HepG2 (cell line): ENCODE data around the gene WBP2NL. TPM values are rescaled to one million over a fixed set of nuclear protein-coding genes. Genes with fewer than 3 reads are reported as not detected.

Experiments used
- ATAC-seq: fragments of 200-7000 bp; cut with Tn5 transposase; 3 replicates; pipeline ENCODE4 v1.9.1; 2020; ENCODE audit warnings: mild to moderate bottlenecking, moderate library complexity
- BruUV-seq: library from RNA; stranded (reverse); fragments of 400-500 nt; replicated peaks from 2 replicates; lab custom pipeline; 2021; lab: Mats Ljungman, UMichigan
- CTCF ChIA-PET: fragments of 300-600 bp; formaldehyde crosslinking; extraction: SDS; loops from one replicate; lab custom pipeline; 2021; ENCODE audit warnings: low total read pairs, inconsistent platforms, low intra/inter-chr PET ratio; lab: Yijun Ruan, JAX
- POLR2A ChIA-PET: fragments of 350-600 bp; sonication (Branson Sonifier 250); formaldehyde crosslinking; loops from one replicate; lab custom pipeline; 2020; ENCODE audit warnings: antibody characterized with exemption, inconsistent platforms; lab: Yijun Ruan, JAX
- DNase-seq: peaks from one replicate; pipeline ENCODE4 v3.0.0-alpha.2; 2015; ENCODE audit warnings: low spot score
- FAIRE-seq: peaks from 3 replicates; lab custom pipeline; 2011; peaks lifted over from hg19 to GRCh38; lab: Jason Lieb, UNC
- H2AFZ ChIP-seq: one replicate; pipeline ENCODE4 v1.6.1; 2011; ENCODE audit warnings: low read length, inconsistent platforms
- H3K27ac ChIP-seq: fragments of 300-600 bp; 3 replicates; pipeline ENCODE4 v1.8.0; 2011; ENCODE audit warnings: mixed run types, mild to moderate bottlenecking, mixed read lengths, low read length, inconsistent platforms; ENCODE audit not compliant: insufficient read depth; ENCODE audit errors: extremely low read length
- H3K27me3 ChIP-seq, 2 experiments: fragments of 200-600 bp in 1 of 2; 2 replicates in 1 of 2; 3 replicates in 1 of 2; pipeline versions ENCODE4 v1.6.0 to v1.8.0; 2011; ENCODE audit warnings: low read length in 2 of 2, mild to moderate bottlenecking in 2 of 2, moderate library complexity in 2 of 2, inconsistent platforms in 1 of 2; ENCODE audit not compliant: insufficient read depth in 2 of 2, control insufficient read depth in 1 of 2
- H3K36me3 ChIP-seq, 2 experiments: fragments of 200-600 bp in 1 of 2; replicated peaks in 1 of 2; 2 replicates in 1 of 2; 3 replicates in 1 of 2; pipeline versions ENCODE4 v1.5.1 to v1.8.0; 2011; ENCODE audit warnings: low read length in 2 of 2, inconsistent platforms in 1 of 2; ENCODE audit not compliant: insufficient read depth in 2 of 2, control insufficient read depth in 1 of 2
- H3K4me1 ChIP-seq: 2 replicates; pipeline ENCODE4 v1.5.1; 2012; ENCODE audit warnings: low read length, inconsistent platforms; ENCODE audit not compliant: insufficient read depth
- H3K4me2 ChIP-seq: 2 replicates; pipeline ENCODE4 v1.6.0; 2011; ENCODE audit warnings: low read depth, low read length, inconsistent platforms
- H3K4me3 ChIP-seq, 3 experiments: fragments of 200-600 bp in 1 of 3; sonication (generic), shearing (Covaris generic) in 1 of 3; replicated peaks in 1 of 3; 2 replicates each; pipeline ENCODE4 v1.5.1; 2011 to 2016; ENCODE audit warnings: low read length in 3 of 3, inconsistent platforms in 2 of 3, low read depth in 2 of 3, mild to moderate bottlenecking in 2 of 3, control low read depth in 1 of 3, mixed read lengths in 1 of 3; ENCODE audit not compliant: insufficient read depth in 1 of 3
- H3K79me2 ChIP-seq: one replicate; pipeline ENCODE4 v1.6.1; 2011; ENCODE audit warnings: low read length, inconsistent platforms; ENCODE audit not compliant: insufficient read depth
- H3K9ac ChIP-seq: 2 replicates; pipeline ENCODE4 v1.6.0; 2011; ENCODE audit warnings: mild to moderate bottlenecking, low read depth, low read length, inconsistent platforms; ENCODE audit not compliant: insufficient read depth
- H3K9me3 ChIP-seq: 2 replicates; pipeline ENCODE4 v1.5.1; 2012; ENCODE audit warnings: mild to moderate bottlenecking, low read length
- H4K20me1 ChIP-seq: 2 replicates; pipeline ENCODE4 v1.6.0; 2011; ENCODE audit warnings: inconsistent platforms, mild to moderate bottlenecking, low read length, moderate library complexity; ENCODE audit not compliant: insufficient read depth
- FOXA1 ChIP-seq, 2 experiments: fragments of 450-650 bp in 1 of 2; sonication (generic) in 1 of 2; formaldehyde crosslinking in 1 of 2; IDR thresholded peaks; 2 replicates each; pipeline versions ENCODE4 v1.4.0 to v1.6.1; 2016 to 2020; ENCODE audit warnings: missing genetic modification reagents in 1 of 2
- FOXA3 ChIP-seq: IDR thresholded peaks from 2 replicates; pipeline ENCODE4 v1.6.1; 2016; ENCODE audit warnings: missing genetic modification reagents, missing compliant biosample characterization
- HMGA1 ChIP-seq: sonication (generic); formaldehyde crosslinking; conservative IDR thresholded peaks from 2 replicates; pipeline ENCODE4 v1.4.0; 2020; ENCODE audit warnings: missing genetic modification reagents
- HNRNPK ChIP-seq: fragments of 200-400 bp; formaldehyde crosslinking; IDR thresholded peaks from 2 replicates; pipeline ENCODE4 v1.6.1; 2018; ENCODE audit warnings: low read length, low read depth, moderate library complexity, mild to moderate bottlenecking; ENCODE audit not compliant: poor library complexity, severe bottlenecking
- KMT2B ChIP-seq: IDR thresholded peaks from 2 replicates; pipeline ENCODE4 v1.6.1; 2016; ENCODE audit warnings: missing genetic modification reagents, missing compliant biosample characterization
- SIN3B ChIP-seq: fragments of 150-350 bp; IDR thresholded peaks from 2 replicates; pipeline ENCODE4 v1.6.1; 2014; ENCODE audit warnings: low read length
- SMYD3 ChIP-seq: sonication (generic); formaldehyde crosslinking; IDR thresholded peaks from 2 replicates; pipeline ENCODE4 v1.8.1; 2023; ENCODE audit warnings: mild to moderate bottlenecking, missing genetic modification reagents
- ZNF724P ChIP-seq: sonication (generic); formaldehyde crosslinking; IDR thresholded peaks from 2 replicates; pipeline ENCODE4 v1.8.0; 2022; ENCODE audit warnings: missing genetic modification reagents, borderline replicate concordance
- WGBS: methylation state at CpG from one replicate; pipeline ENCODE4 v1.1.6; 2017; ENCODE audit warnings: low lambda C conversion rate; 5-methylcytosine and 5-hydroxymethylcytosine counted together
- in situ Hi-C: cut with HindIII; loops from 2 replicates; pipeline ENCODE4 v1.10.0; 2017; ENCODE audit warnings: low pct_unique_long_range_greater_than_20kb; ENCODE audit not compliant: extremely low pct_ligation_motif_present
- intact Hi-C: fragments of 100-400 bp; cut with micrococcal nuclease; formaldehyde crosslinking; loops from one replicate; pipeline ENCODE4 v1.10.0; 2022; ENCODE audit not compliant: unreplicated experiment
- polyA plus RNA-seq, 8 experiments: library from polyadenylated mRNA; depleted of rRNA in 3 of 8; stranded (reverse) in 7 of 8; unstranded in 1 of 8; fragments of >200 nt; fragmentation: Illumina TruSeq in 4 of 8; extraction: Trizol in 4 of 8; gene quantifications; 2 replicates each; pipeline versions ENCODE4 v1.2.1 to v1.2.3, GENCODE V29; 2011 to 2016; ENCODE audit warnings: low read depth in 4 of 8, missing spikeins in 1 of 8, mixed read lengths in 1 of 8; ENCODE audit not compliant: insufficient read depth in 1 of 8
- total RNA-seq, 5 experiments: library from RNA; depleted of rRNA; stranded (reverse); fragments of >200 nt; fragmentation: Illumina TruSeq; extraction: Trizol; gene quantifications; 2 replicates each; pipeline ENCODE4 v1.2.3, GENCODE V29; 2016; ENCODE audit warnings: low read depth in 1 of 5
- TF ChIP-seq, protein P1 (sequence below): IDR thresholded peaks from 2 replicates; pipeline ENCODE4 v1.6.1; 2016; ENCODE audit warnings: missing genetic modification reagents, missing compliant biosample characterization
- TF ChIP-seq, protein P2 (sequence below): sonication (generic); formaldehyde crosslinking; IDR thresholded peaks from 2 replicates; pipeline ENCODE4 v1.8.0; 2022; ENCODE audit warnings: missing genetic modification reagents, mild to moderate bottlenecking, moderate library complexity, borderline replicate concordance
- TF ChIP-seq, protein P3 (sequence below): sonication (generic); formaldehyde crosslinking; IDR thresholded peaks from 2 replicates; pipeline ENCODE4 v1.4.0; 2020; ENCODE audit warnings: missing genetic modification reagents
- TF ChIP-seq, protein P4 (sequence below): sonication (generic); formaldehyde crosslinking; IDR thresholded peaks from 2 replicates; pipeline ENCODE4 v1.4.0; 2020; ENCODE audit warnings: mild to moderate bottlenecking, missing genetic modification reagents

The WBP2NL gene
- total and polyA plus RNA-seq, 2 of the 13 experiments (the other 11 are each of a cell fraction or from before 2014, with no cell fraction given) = not detected

DNA sequence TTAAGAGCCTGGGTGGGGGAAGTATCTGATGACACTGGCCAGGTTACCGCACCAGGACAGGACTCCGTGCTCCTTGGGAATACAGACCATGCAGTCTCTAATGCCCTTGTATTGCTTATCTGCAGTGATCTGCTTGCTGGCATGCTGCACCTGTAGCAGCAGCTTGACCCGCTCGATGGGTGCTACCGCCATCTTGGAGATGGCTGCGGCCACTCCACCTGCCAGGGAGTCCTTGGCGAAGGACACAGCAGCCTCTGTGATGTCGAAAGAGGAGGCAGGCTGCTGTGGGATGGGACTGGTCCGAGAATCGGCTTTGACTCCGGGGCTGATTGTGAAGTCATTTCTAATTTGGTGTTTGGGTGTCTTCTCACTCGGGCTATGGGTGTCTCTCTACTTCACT is 3.1 kb downstream of the WBP2NL start:
- no peak overlapping the region for H2AFZ ChIP-seq
- ATAC-seq = no peak
- H3K9me3 ChIP-seq = no peaks in the 10 kb centered on the region
- intact Hi-C loops (no loop called here), in situ Hi-C loops (no loop called here)
- TF ChIP-seq SMYD3 (CRISPR knock-in tag) (no peak), HMGA1 (CRISPR knock-in tag) (no peak), KMT2B (CRISPR knock-in tag) (no peak), SIN3B (no peak), ZNF724P (CRISPR knock-in tag) (no peak), FOXA3 (CRISPR knock-in tag) (no peak), HNRNPK (no peak), FOXA1 (IDR thresholded peaks at IDR 0.05) (no peak), FOXA1 (CRISPR knock-in tag; IDR thresholded peaks at IDR 0.05) (no peak)
- TF ChIP-seq, protein P1, sequence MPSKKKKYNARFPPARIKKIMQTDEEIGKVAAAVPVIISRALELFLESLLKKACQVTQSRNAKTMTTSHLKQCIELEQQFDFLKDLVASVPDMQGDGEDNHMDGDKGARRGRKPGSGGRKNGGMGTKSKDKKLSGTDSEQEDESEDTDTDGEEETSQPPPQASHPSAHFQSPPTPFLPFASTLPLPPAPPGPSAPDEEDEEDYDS (CRISPR knock-in tag) = no peak
- TF ChIP-seq, protein P2, sequence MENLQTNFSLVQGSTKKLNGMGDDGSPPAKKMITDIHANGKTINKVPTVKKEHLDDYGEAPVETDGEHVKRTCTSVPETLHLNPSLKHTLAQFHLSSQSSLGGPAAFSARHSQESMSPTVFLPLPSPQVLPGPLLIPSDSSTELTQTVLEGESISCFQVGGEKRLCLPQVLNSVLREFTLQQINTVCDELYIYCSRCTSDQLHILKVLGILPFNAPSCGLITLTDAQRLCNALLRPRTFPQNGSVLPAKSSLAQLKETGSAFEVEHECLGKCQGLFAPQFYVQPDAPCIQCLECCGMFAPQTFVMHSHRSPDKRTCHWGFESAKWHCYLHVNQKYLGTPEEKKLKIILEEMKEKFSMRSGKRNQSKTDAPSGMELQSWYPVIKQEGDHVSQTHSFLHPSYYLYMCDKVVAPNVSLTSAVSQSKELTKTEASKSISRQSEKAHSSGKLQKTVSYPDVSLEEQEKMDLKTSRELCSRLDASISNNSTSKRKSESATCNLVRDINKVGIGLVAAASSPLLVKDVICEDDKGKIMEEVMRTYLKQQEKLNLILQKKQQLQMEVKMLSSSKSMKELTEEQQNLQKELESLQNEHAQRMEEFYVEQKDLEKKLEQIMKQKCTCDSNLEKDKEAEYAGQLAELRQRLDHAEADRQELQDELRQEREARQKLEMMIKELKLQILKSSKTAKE (CRISPR knock-in tag) = no peak
- TF ChIP-seq, protein P3, sequence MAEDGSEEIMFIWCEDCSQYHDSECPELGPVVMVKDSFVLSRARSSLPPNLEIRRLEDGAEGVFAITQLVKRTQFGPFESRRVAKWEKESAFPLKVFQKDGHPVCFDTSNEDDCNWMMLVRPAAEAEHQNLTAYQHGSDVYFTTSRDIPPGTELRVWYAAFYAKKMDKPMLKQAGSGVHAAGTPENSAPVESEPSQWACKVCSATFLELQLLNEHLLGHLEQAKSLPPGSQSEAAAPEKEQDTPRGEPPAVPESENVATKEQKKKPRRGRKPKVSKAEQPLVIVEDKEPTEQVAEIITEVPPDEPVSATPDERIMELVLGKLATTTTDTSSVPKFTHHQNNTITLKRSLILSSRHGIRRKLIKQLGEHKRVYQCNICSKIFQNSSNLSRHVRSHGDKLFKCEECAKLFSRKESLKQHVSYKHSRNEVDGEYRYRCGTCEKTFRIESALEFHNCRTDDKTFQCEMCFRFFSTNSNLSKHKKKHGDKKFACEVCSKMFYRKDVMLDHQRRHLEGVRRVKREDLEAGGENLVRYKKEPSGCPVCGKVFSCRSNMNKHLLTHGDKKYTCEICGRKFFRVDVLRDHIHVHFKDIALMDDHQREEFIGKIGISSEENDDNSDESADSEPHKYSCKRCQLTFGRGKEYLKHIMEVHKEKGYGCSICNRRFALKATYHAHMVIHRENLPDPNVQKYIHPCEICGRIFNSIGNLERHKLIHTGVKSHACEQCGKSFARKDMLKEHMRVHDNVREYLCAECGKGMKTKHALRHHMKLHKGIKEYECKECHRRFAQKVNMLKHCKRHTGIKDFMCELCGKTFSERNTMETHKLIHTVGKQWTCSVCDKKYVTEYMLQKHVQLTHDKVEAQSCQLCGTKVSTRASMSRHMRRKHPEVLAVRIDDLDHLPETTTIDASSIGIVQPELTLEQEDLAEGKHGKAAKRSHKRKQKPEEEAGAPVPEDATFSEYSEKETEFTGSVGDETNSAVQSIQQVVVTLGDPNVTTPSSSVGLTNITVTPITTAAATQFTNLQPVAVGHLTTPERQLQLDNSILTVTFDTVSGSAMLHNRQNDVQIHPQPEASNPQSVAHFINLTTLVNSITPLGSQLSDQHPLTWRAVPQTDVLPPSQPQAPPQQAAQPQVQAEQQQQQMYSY (CRISPR knock-in tag) = no peak
- TF ChIP-seq, protein P4, sequence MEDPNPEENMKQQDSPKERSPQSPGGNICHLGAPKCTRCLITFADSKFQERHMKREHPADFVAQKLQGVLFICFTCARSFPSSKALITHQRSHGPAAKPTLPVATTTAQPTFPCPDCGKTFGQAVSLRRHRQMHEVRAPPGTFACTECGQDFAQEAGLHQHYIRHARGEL (CRISPR knock-in tag) = no peak
- WGBS = 60% methylated on average over 10 of the region's 12 CpGs
- no peak overlapping the region for H3K27ac ChIP-seq
- H3K4me2 ChIP-seq = no peak overlapping the region
- H4K20me1 ChIP-seq = no peaks in the 10 kb centered on the region
- no peaks in the 10 kb centered on the region for H3K79me2 ChIP-seq
- no peak for DNase-seq
- no peak overlapping the region for H3K4me3 ChIP-seq
- FAIRE-seq = no peak
- no peaks in the 10 kb centered on the region for H3K4me1 ChIP-seq
- H3K36me3 ChIP-seq = no peaks in the 10 kb centered on the region
- BruUV-seq = no TSS peak
- ChIA-PET CTCF (no interaction called here), POLR2A (no interaction called here)
- H3K27me3 ChIP-seq = peaks cover 0 to 3% of the 10 kb centered on the region in 2 experiments; a peak in 2 of 5 replicates
- no peak overlapping the region for H3K9ac ChIP-seq
